ENCODE data around the gene WSB1. TPM values are rescaled to one million over a fixed set of nuclear protein-coding genes. Genes with fewer than 3 reads are reported as not detected.

WSB1 gene
- polyA plus RNA-seq, 1 of the 3 experiments (the other 2 are of a cell fraction) = 261 TPM

DNA sequence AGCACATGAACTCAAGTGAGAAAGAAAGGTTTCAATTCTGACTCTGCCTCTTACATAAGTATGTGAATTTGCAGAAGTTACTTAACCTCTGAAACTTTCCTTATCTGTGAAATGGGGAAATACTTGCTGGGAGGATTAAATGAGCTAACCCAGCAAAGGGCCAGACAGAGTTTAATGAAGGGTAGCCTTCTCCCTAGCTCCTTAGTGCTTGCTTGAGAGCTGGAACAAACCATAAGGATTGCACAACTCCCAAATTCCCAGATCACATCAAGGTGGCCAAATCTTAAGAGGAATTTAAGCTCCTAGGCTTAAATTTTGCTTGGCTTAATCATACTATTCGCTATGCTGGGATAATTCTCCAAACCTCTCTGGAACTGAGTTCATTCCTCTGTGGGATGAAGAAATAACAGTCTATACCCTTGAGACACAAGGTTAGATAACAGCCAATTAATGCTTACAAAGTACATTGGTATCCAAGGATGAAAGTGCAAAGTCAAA, 11.8 kb upstream of the WSB1 start:
- no peak for DNase-seq

More for the DNA sequence above, 11.8 kb upstream of the WSB1 start:
- POLR2A ChIA-PET = interaction anchor here (1.0 kb wide), 1 partner anchor 8 kb away, joined by 3 read pairs; no protein-coding TSS in a partner anchor
- H3K9me2 ChIP-seq = no peaks in the 10 kb centered on the region
- no peaks in the 10 kb centered on the region for H3K27me3 ChIP-seq (ENCODE audit: insufficient read depth)
- no peaks in the 10 kb centered on the region for H3K9me3 ChIP-seq
- no peak overlapping the region for H3K27ac ChIP-seq (ENCODE audit: low read depth in 2 of 2, low read length in 1 of 2)
- H3K4me1 ChIP-seq (ENCODE audit: control insufficient read depth in 1 of 2, insufficient read depth in 2 of 2, low read depth in 1 of 2, low read length in 1 of 2) = no peaks in the 10 kb centered on the region
- no peak overlapping the region for H3K9ac ChIP-seq
- H3F3A ChIP-seq (replicated peaks; ENCODE audit: insufficient read depth) = no peaks in the 10 kb centered on the region
- H4K20me1 ChIP-seq (ENCODE audit: insufficient read depth) = no peaks in the 10 kb centered on the region
- no peaks in the 10 kb centered on the region for H3K79me2 ChIP-seq (ENCODE audit: insufficient read depth)
- no peak overlapping the region for H3K4me3 ChIP-seq (ENCODE audit: low read depth in 2 of 2, low read length in 1 of 2)
- 91% methylated on average over 1 of the region's 1 CpG for WGBS (ENCODE audit: low lambda C conversion rate)
- no peak overlapping the region for H3K4me2 ChIP-seq
- H3K36me3 ChIP-seq (replicated peaks in 1 of 2; ENCODE audit: control insufficient read depth in 1 of 2, insufficient read depth in 2 of 2, low read length in 1 of 2) = no peaks in the 10 kb centered on the region
- no peak overlapping the region for H2AFZ ChIP-seq (ENCODE audit: low read depth)
- TF ChIP-seq FOXM1 (IDR thresholded peaks at IDR 0.05; ENCODE audit: low read depth) (no peak), FOXJ3 (CRISPR knock-in tag; IDR thresholded peaks at IDR 0.05) (no peak), TCF12 (IDR thresholded peaks at IDR 0.05) (no peak), EZH2phosphoT487 (IDR thresholded peaks at IDR 0.05; ENCODE audit: borderline replicate concordance, low read depth) (no peak), SMC3 (IDR thresholded peaks at IDR 0.05; ENCODE audit: low read depth, low read length) (no peak), MEF2A (IDR thresholded peaks at IDR 0.05; ENCODE audit: borderline replicate concordance, low read depth) (no peak), RFX5 (IDR thresholded peaks at IDR 0.05; ENCODE audit: low read length) (no peak), SIN3A (IDR thresholded peaks at IDR 0.05; ENCODE audit: borderline replicate concordance, low read depth, low read length) (no peak), TAF1 (IDR thresholded peaks at IDR 0.05; ENCODE audit: borderline replicate concordance, low read depth, low read length) (no peak), GATA2 (CRISPR knock-in tag; IDR thresholded peaks at IDR 0.05) (no peak), MXI1 (IDR thresholded peaks at IDR 0.05; ENCODE audit: low read depth, low read length) (no peak), NFIC (IDR thresholded peaks at IDR 0.05; ENCODE audit: borderline replicate concordance) (no peak)
- TF ChIP-seq, protein P1, sequence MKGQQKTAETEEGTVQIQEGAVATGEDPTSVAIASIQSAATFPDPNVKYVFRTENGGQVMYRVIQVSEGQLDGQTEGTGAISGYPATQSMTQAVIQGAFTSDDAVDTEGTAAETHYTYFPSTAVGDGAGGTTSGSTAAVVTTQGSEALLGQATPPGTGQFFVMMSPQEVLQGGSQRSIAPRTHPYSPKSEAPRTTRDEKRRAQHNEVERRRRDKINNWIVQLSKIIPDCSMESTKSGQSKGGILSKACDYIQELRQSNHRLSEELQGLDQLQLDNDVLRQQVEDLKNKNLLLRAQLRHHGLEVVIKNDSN (IDR thresholded peaks at IDR 0.05; ENCODE audit: borderline replicate concordance, low read depth) = no peak
- TF ChIP-seq, protein P2, sequence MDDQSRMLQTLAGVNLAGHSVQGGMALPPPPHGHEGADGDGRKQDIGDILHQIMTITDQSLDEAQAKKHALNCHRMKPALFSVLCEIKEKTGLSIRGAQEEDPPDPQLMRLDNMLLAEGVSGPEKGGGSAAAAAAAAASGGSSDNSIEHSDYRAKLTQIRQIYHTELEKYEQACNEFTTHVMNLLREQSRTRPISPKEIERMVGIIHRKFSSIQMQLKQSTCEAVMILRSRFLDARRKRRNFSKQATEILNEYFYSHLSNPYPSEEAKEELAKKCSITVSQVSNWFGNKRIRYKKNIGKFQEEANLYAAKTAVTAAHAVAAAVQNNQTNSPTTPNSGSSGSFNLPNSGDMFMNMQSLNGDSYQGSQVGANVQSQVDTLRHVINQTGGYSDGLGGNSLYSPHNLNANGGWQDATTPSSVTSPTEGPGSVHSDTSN (IDR thresholded peaks at IDR 0.05) = no peak
- TF ChIP-seq, protein P3, sequence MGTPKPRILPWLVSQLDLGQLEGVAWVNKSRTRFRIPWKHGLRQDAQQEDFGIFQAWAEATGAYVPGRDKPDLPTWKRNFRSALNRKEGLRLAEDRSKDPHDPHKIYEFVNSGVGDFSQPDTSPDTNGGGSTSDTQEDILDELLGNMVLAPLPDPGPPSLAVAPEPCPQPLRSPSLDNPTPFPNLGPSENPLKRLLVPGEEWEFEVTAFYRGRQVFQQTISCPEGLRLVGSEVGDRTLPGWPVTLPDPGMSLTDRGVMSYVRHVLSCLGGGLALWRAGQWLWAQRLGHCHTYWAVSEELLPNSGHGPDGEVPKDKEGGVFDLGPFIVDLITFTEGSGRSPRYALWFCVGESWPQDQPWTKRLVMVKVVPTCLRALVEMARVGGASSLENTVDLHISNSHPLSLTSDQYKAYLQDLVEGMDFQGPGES (IDR thresholded peaks at IDR 0.05; ENCODE audit: low read depth, low read length) = no peak
- TF ChIP-seq, protein P4, sequence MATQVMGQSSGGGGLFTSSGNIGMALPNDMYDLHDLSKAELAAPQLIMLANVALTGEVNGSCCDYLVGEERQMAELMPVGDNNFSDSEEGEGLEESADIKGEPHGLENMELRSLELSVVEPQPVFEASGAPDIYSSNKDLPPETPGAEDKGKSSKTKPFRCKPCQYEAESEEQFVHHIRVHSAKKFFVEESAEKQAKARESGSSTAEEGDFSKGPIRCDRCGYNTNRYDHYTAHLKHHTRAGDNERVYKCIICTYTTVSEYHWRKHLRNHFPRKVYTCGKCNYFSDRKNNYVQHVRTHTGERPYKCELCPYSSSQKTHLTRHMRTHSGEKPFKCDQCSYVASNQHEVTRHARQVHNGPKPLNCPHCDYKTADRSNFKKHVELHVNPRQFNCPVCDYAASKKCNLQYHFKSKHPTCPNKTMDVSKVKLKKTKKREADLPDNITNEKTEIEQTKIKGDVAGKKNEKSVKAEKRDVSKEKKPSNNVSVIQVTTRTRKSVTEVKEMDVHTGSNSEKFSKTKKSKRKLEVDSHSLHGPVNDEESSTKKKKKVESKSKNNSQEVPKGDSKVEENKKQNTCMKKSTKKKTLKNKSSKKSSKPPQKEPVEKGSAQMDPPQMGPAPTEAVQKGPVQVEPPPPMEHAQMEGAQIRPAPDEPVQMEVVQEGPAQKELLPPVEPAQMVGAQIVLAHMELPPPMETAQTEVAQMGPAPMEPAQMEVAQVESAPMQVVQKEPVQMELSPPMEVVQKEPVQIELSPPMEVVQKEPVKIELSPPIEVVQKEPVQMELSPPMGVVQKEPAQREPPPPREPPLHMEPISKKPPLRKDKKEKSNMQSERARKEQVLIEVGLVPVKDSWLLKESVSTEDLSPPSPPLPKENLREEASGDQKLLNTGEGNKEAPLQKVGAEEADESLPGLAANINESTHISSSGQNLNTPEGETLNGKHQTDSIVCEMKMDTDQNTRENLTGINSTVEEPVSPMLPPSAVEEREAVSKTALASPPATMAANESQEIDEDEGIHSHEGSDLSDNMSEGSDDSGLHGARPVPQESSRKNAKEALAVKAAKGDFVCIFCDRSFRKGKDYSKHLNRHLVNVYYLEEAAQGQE (IDR thresholded peaks at IDR 0.05; ENCODE audit: low read depth, low read length) = no peak
- TF ChIP-seq, protein P5, sequence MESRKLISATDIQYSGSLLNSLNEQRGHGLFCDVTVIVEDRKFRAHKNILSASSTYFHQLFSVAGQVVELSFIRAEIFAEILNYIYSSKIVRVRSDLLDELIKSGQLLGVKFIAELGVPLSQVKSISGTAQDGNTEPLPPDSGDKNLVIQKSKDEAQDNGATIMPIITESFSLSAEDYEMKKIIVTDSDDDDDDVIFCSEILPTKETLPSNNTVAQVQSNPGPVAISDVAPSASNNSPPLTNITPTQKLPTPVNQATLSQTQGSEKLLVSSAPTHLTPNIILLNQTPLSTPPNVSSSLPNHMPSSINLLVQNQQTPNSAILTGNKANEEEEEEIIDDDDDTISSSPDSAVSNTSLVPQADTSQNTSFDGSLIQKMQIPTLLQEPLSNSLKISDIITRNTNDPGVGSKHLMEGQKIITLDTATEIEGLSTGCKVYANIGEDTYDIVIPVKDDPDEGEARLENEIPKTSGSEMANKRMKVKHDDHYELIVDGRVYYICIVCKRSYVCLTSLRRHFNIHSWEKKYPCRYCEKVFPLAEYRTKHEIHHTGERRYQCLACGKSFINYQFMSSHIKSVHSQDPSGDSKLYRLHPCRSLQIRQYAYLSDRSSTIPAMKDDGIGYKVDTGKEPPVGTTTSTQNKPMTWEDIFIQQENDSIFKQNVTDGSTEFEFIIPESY (IDR thresholded peaks at IDR 0.05; ENCODE audit: borderline replicate concordance, low read depth) = no peak
- TF ChIP-seq, protein P6, sequence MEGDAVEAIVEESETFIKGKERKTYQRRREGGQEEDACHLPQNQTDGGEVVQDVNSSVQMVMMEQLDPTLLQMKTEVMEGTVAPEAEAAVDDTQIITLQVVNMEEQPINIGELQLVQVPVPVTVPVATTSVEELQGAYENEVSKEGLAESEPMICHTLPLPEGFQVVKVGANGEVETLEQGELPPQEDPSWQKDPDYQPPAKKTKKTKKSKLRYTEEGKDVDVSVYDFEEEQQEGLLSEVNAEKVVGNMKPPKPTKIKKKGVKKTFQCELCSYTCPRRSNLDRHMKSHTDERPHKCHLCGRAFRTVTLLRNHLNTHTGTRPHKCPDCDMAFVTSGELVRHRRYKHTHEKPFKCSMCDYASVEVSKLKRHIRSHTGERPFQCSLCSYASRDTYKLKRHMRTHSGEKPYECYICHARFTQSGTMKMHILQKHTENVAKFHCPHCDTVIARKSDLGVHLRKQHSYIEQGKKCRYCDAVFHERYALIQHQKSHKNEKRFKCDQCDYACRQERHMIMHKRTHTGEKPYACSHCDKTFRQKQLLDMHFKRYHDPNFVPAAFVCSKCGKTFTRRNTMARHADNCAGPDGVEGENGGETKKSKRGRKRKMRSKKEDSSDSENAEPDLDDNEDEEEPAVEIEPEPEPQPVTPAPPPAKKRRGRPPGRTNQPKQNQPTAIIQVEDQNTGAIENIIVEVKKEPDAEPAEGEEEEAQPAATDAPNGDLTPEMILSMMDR (IDR thresholded peaks at IDR 0.05) = no peak
- TF ChIP-seq, protein P7, sequence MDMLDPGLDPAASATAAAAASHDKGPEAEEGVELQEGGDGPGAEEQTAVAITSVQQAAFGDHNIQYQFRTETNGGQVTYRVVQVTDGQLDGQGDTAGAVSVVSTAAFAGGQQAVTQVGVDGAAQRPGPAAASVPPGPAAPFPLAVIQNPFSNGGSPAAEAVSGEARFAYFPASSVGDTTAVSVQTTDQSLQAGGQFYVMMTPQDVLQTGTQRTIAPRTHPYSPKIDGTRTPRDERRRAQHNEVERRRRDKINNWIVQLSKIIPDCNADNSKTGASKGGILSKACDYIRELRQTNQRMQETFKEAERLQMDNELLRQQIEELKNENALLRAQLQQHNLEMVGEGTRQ (IDR thresholded peaks at IDR 0.05; ENCODE audit: borderline replicate concordance, low read depth, low read length) = no peak
- CTCF ChIA-PET = interaction anchor here (1.0 to 1.1 kb wide), 2 partner anchors 98 to 292 kb away, joined by 3 read pairs; no protein-coding TSS in a partner anchor
